Measurements from ENCODE around the gene FBXO44. TPM values are rescaled to one million over a fixed set of nuclear protein-coding genes. Genes with fewer than 3 reads are reported as not detected.

FBXO44 gene
- total RNA-seq, 1 donor from 2014 or later: 20.2 TPM

GRCh38 chr1:11649237-11649623 lies 5.4 kb upstream of the FBXO44 start:
- Histone ChIP-seq H3K4me1 (peaks cover 38% of the 10 kb centered on the region), H3K9me3 (replicated peaks) (no peaks in the 10 kb centered on the region), H3K27ac (replicated peaks) (no peak overlapping the region), H3K4me3 (peak overlapping the region; percentile 25), H3K27me3 (ENCODE audit: low read depth) (peaks cover 54% of the 10 kb centered on the region), H3K36me3 (no peaks in the 10 kb centered on the region)
- TF ChIP-seq CTCF (IDR thresholded peaks at IDR 0.05; ENCODE audit: borderline replicate concordance): no peak
- intact Hi-C loops (cut with micrococcal nuclease): loop anchor here (10.0 kb wide), 1 partner anchor 614 kb away; no protein-coding TSS in a partner anchor
- no peak for DNase-seq

GRCh38 chr1:11649624-11650330 lies 4.9 kb upstream of the FBXO44 start:
- H3K4me3 ChIP-seq: peak overlapping the region; percentile 49
- peaks cover 41% of the 10 kb centered on the region for H3K4me1 ChIP-seq
- H3K9me3 ChIP-seq (replicated peaks): no peaks in the 10 kb centered on the region
- H3K36me3 ChIP-seq: no peaks in the 10 kb centered on the region
- DNase-seq: no peak
- intact Hi-C loops (cut with micrococcal nuclease): loop anchor here (10.0 kb wide), 2 partner anchors 75 to 615 kb away; no protein-coding TSS in a partner anchor
- peaks cover 54% of the 10 kb centered on the region for H3K27me3 ChIP-seq (ENCODE audit: low read depth)
- H3K27ac ChIP-seq (replicated peaks): no peak overlapping the region
- no peak for TF ChIP-seq CTCF (IDR thresholded peaks at IDR 0.05; ENCODE audit: borderline replicate concordance)

- intact Hi-C loops (cut with micrococcal nuclease): loop anchor here (10.0 kb wide), 1 partner anchor 74 kb away; no protein-coding TSS in a partner anchor
- Histone ChIP-seq H3K4me3 (peak overlapping the region; percentile 49), H3K27ac (replicated peaks) (no peak overlapping the region), H3K4me1 (peaks cover 48% of the 10 kb centered on the region), H3K9me3 (replicated peaks) (no peaks in the 10 kb centered on the region), H3K36me3 (no peaks in the 10 kb centered on the region), H3K27me3 (ENCODE audit: low read depth) (peaks cover 61% of the 10 kb centered on the region)
- TF ChIP-seq CTCF (IDR thresholded peaks at IDR 0.05; ENCODE audit: borderline replicate concordance): peak; percentile 78
- peak; percentile 76 for DNase-seq
Observed at GRCh38 chr1:11650331-11650991, 4.2 kb upstream of the FBXO44 start.

- Histone ChIP-seq H3K36me3 (no peaks in the 10 kb centered on the region), H3K27me3 (ENCODE audit: low read depth) (peaks cover 60% of the 10 kb centered on the region), H3K4me3 (peak overlapping the region; percentile 49), H3K27ac (replicated peaks) (no peak overlapping the region), H3K4me1 (peaks cover 53% of the 10 kb centered on the region), H3K9me3 (replicated peaks) (no peaks in the 10 kb centered on the region)
- DNase-seq: no peak
- TF ChIP-seq CTCF (IDR thresholded peaks at IDR 0.05; ENCODE audit: borderline replicate concordance): no peak
- intact Hi-C loops (cut with micrococcal nuclease): loop anchor here (10.0 kb wide), 1 partner anchor 74 kb away; no protein-coding TSS in a partner anchor
Observed at GRCh38 chr1:11651017-11651416, 3.7 kb upstream of the FBXO44 start.

GRCh38 chr1:11652203-11652780 lies 2.4 kb upstream of the FBXO44 start:
- TF ChIP-seq CTCF (IDR thresholded peaks at IDR 0.05; ENCODE audit: borderline replicate concordance): no peak
- no peak overlapping the region for H3K27ac ChIP-seq (replicated peaks)
- H3K36me3 ChIP-seq: peaks cover 3% of the 10 kb centered on the region
- H3K9me3 ChIP-seq (replicated peaks): no peaks in the 10 kb centered on the region
- H3K4me1 ChIP-seq: peaks cover 53% of the 10 kb centered on the region
- H3K27me3 ChIP-seq (ENCODE audit: low read depth): peaks cover 51% of the 10 kb centered on the region
- intact Hi-C loops (cut with micrococcal nuclease): loop anchor here (10.0 kb wide), 1 partner anchor 73 kb away; no protein-coding TSS in a partner anchor
- no peak for DNase-seq
- H3K4me3 ChIP-seq: no peak overlapping the region

Measured in left ventricle myocardium inferior (tissue), 1 donor.